Heart left ventricle (tissue), 13 donors: ENCODE results near the gene CALHM2.

Experiments used
- CTCF ChIP-seq, 12 donors: fragments of 200-600 bp; sonication (generic) in 4 of 12; IDR thresholded peaks; one replicate each; pipeline versions ENCODE4 v1.5.0 to v1.8.0; 2018 to 2022; ENCODE audit warnings: antibody characterized with exemption in 12 of 12, mild to moderate bottlenecking in 5 of 12
- POLR2A ChIP-seq, 2 donors: fragments of 450-650 bp; IDR thresholded peaks; one replicate each; pipeline ENCODE4 v1.6.1; 2017; ENCODE audit warnings: antibody characterized with exemption in 2 of 2, mild to moderate bottlenecking in 2 of 2, moderate library complexity in 2 of 2
- donor health status: ischemic (EF 13 %, LVEDD 7.1; RV severe dilation, severe dysfunction).
- donor health status: DM: no; HTN: yes; CAD: no.
- donor health status: DM: no; HTN: no; CAD: no.
- donor health status: ischemic (EF 25% LVEDD 6.9; RV normal size, moderate dysfunction).
- donor health status: ischemic (EF 25% LVEDD 5.7; RV mildly dilated, moderate dysfunction).
- donor health status: ischemic (EF 35%, LVEDD 5.7; RV mildly dilated, moderate dysfunction).
- donor health status: nonischemic (EF 11% LVEDD 7.7; RV severe dilation, severe dysfunction).
- donor health status: DM: yes; HTN: yes; CAD: no.
- donor health status: PGD.
- donor health status: ischemic (EF 29% LVEDD 5.4; RV normal size, mild dysfunction).
- donor health status: nonischemic (EF 23%, LVEDD 6.1; RV moderate dilation, normal function).

DNA sequence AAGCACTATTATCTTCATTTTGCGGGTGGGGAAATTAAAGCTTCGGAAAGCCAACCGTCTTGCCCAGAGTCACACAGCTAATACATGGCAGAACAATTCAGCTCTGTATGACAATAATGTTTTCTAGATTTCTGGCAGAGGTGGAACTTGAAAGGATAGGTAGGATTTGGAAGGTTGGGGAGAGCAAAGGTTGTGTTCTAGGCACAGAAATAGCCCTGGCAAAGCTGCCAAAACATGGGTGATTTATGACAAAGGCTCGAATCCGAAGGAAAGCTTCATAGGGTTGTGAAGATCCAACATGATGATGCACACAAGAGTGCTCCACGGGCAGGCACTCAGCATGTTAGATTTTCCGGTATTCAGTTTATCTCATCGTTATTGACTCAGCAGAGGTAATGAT lies 36.6 kb downstream of the CALHM2 start:
- TF ChIP-seq CTCF (IDR thresholded peaks at IDR 0.05) (no peak), POLR2A (IDR thresholded peaks at IDR 0.05) (no peak)
